GM21367 (cell line): ENCODE measurements around the gene PCDHA10.
"Not testable (repeated sequence)": the region's sequence is repeated elsewhere in the genome, so short reads cannot be mapped to it uniquely, and the experiment has no call there.

Experiments
- ATAC-seq: cut with Tn5 transposase; IDR thresholded peaks from one replicate; pipeline ENCODE4 v1.9.1; 2021; ENCODE audit not compliant: unreplicated experiment

PCDHA10 gene, protein sequence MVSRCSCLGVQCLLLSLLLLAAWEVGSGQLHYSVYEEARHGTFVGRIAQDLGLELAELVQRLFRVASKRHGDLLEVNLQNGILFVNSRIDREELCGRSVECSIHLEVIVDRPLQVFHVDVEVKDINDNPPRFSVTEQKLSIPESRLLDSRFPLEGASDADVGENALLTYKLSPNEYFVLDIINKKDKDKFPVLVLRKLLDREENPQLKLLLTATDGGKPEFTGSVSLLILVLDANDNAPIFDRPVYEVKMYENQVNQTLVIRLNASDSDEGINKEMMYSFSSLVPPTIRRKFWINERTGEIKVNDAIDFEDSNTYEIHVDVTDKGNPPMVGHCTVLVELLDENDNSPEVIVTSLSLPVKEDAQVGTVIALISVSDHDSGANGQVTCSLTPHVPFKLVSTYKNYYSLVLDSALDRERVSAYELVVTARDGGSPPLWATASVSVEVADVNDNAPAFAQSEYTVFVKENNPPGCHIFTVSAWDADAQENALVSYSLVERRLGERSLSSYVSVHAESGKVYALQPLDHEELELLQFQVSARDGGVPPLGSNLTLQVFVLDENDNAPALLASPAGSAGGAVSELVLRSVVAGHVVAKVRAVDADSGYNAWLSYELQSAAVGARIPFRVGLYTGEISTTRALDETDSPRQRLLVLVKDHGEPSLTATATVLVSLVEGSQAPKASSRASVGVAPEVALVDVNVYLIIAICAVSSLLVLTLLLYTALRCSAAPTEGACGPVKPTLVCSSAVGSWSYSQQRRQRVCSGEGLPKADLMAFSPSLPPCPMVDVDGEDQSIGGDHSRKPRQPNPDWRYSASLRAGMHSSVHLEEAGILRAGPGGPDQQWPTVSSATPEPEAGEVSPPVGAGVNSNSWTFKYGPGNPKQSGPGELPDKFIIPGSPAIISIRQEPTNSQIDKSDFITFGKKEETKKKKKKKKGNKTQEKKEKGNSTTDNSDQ

DNA sequence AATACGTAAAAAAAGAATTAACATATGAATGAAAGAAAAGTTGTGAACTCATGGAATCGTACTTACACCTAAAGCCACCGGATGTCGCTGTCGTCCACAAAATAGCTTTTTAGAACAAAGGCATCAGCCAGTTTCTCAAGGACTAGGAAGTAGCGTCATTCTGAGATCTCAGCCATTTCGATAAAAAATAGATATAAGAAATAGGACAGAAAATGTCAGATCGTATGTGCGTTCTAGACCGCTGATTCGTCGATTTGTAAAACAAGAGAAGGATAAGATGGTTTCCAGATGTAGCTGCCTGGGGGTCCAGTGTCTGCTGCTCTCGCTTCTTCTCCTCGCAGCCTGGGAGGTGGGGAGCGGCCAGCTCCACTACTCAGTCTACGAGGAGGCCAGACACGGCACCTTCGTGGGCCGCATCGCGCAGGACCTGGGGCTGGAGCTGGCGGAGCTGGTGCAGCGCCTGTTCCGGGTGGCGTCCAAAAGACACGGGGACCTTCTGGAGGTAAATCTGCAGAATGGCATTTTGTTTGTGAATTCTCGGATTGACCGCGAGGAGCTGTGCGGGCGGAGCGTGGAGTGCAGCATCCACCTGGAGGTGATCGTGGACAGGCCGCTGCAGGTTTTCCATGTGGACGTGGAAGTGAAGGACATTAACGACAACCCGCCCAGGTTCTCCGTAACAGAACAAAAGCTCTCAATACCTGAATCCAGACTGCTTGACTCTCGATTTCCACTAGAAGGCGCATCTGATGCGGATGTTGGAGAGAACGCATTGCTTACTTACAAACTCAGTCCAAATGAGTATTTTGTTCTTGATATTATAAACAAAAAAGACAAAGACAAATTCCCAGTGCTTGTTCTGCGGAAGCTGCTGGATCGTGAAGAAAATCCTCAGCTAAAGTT, at the start of gene PCDHA10:
PCDHA10 (plus strand) TSS at position 126 of the 903 bp plus-strand sequence; CDS start at position 278, 152 bp downstream.
- ATAC-seq: no peak

DNA sequence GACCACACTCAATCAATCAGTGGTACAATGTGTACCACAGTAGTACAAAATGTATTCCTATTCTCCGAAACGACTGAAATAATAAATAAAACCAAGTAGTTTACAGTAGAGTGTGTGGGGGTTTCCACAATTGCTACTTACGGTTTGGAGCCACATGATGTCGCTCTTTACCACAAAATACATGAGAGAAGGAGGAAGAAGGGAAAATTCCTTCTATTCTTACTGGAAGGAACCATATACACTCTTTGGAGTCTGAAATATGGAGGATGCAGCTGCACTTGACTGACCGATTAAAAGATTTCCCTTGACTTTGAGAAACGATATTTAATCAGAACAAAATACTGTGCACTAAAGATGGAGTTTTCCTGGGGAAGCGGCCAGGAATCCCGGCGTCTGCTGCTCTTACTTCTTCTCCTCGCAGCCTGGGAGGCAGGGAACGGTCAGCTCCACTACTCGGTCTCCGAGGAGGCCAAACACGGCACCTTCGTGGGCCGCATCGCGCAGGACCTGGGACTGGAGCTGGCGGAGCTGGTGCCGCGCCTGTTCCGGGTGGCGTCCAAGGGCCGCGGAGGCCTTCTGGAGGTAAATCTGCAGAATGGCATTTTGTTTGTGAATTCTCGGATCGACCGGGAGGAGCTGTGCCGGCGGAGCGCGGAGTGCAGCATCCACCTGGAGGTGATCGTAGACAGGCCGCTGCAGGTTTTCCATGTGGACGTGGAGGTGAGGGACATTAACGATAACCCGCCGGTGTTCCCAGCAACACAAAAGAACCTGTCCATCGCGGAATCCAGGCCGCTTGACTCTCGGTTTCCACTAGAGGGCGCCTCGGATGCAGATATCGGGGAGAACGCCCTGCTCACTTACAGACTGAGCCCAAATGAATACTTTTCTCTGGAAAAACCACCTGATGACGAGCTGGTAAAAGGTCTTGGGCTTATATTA, 48.6 kb upstream of the PCDHA10 start, which contains the start of gene PCDHA4:
PCDHA4 (plus strand) TSS at position 235 of the 942 bp plus-strand sequence.
- ATAC-seq: no peak

DNA sequence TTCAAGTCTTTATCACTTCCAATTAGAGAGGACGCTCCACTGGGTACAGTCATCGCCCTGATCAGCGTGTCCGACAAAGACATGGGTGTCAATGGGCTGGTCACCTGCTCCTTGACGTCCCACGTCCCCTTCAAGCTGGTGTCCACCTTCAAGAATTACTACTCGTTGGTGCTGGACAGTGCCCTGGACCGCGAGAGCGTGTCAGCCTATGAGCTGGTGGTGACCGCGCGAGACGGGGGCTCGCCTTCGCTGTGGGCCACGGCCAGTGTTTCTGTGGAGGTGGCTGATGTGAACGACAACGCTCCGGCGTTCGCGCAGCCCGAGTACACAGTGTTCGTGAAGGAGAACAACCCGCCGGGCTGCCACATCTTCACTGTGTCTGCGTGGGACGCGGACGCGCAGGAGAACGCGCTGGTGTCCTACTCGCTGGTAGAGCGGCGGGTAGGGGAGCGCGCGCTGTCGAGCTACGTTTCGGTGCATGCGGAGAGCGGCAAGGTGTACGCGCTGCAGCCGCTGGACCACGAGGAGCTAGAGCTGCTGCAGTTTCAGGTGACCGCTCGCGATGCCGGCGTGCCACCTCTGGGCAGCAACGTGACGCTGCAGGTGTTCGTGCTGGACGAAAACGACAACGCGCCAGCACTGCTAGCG, 47.3 kb upstream of the PCDHA10 start:
- not testable (repeated sequence) for ATAC-seq

DNA sequence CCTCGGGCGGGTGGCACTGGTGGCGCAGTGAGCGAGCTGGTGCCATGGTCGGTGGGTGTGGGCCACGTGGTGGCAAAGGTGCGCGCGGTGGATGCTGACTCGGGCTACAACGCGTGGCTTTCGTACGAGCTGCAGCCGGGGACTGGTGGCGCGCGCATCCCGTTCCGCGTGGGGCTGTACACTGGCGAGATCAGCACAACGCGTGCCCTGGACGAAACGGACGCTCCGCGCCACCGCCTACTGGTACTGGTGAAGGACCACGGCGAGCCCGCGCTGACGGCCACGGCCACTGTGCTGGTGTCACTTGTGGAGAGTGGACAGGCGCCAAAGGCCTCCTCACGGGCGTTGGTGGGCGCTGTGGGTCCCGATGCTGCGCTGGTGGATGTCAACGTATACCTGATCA, 46.8 kb upstream of the PCDHA10 start:
- no peak for ATAC-seq

DNA sequence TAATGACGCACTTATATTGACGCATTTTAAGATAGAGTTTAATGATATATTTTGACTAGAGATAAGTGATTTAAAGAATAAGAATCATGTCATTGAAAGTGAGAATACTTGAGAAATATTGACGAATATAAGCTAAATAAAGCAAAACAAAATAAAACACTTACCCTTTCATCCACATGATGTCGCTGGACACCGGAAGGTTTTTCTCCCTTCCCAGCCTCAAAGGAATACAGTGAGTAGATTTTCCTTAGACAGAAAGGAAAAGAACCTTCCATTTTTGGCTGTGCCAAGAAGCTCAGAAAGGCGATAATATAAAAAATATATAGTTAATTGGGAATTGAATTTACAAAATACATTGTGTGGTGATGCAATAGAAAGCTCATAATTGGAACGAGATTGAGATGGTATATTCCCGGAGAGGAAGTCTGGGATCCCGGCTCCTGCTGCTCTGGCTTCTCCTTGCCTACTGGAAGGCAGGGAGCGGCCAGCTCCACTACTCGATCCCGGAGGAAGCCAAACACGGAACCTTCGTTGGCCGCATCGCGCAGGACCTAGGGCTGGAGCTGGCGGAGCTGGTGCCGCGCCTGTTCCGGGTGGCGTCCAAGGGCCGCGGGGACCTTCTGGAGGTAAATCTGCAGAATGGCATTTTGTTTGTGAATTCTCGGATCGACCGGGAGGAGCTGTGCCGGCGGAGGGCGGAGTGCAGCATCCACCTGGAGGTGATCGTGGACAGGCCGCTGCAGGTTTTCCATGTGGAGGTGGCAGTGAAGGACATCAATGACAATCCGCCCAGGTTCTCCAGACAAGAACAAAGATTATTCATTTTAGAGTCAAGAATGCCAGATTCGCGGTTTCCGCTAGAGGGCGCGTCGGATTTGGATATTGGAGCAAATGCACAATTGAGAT, 34.1 kb upstream of the PCDHA10 start, which contains the start of gene PCDHA5:
PCDHA5 (plus strand) TSS at position 239 of the 906 bp plus-strand sequence.
- no peak for ATAC-seq

DNA sequence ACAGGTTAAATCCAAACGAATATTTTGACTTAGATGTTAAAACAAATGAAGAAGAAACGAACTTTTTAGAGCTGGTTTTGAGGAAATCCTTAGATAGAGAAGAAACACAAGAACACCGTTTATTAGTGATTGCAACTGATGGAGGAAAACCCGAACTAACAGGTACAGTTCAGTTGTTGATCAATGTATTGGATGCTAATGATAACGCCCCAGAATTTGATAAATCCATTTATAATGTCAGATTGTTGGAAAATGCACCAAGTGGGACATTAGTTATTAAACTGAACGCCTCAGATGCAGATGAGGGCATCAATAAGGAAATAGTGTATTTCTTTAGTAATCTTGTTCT, 33.4 kb upstream of the PCDHA10 start:
- ATAC-seq: no peak

DNA sequence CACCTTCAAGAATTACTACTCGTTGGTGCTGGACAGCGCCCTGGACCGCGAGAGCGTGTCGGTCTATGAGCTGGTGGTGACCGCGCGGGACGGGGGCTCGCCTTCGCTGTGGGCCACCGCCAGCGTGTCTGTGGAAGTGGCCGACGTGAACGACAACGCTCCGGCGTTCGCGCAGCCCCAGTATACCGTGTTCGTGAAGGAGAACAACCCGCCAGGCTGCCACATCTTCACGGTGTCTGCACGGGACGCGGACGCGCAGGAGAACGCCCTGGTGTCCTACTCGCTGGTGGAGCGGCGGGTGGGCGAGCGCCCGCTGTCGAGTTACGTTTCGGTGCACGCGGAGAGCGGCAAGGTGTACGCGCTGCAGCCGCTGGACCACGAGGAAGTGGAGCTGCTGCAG, 32.7 kb upstream of the PCDHA10 start:
- not testable (repeated sequence) for ATAC-seq

DNA sequence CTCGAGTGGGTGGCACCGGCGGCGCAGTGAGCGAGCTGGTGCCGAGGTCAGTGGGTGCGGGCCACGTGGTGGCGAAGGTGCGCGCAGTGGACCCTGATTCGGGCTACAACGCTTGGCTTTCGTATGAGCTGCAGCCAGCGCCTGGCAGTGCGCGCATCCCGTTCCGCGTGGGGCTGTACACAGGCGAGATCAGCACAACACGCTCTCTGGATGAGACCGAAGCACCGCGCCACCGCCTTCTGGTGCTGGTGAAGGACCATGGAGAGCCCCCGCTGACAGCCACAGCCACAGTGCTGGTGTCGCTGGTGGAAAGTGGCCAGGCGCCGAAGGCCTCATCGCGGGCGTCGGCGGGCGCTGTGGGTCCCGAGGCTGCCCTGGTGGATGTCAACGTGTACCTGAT, 32.2 kb upstream of the PCDHA10 start:
- ATAC-seq: no peak

DNA sequence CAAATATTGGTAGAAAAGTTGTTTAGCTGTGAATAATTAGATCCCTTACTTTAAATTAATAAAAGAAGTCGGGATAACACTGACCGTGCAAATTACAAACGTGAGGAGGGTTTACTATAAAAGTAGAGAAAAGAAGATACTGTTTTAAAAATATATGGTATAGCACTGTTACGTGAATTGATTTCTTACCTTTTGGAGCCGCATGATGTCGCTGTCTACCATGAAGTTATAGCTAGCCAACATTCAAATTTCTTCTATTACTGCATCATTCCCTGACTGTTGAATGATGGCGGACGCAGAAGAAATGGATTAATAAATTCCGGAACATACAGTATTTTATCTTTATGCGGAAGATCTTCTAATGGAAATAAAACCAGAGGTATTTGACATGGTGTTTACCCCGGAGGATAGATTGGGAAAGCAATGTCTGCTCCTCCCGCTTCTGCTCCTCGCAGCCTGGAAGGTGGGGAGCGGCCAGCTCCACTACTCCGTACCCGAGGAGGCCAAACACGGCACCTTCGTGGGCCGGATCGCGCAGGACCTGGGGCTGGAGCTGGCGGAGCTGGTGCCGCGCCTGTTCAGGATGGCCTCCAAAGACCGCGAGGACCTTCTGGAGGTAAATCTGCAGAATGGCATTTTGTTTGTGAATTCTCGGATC, 27.9 kb upstream of the PCDHA10 start, which contains the start of gene PCDHA6:
PCDHA6 (plus strand) TSS at position 257 of the 658 bp plus-strand sequence; CDS start at position 389, 132 bp downstream.
- ATAC-seq: no peak

DNA sequence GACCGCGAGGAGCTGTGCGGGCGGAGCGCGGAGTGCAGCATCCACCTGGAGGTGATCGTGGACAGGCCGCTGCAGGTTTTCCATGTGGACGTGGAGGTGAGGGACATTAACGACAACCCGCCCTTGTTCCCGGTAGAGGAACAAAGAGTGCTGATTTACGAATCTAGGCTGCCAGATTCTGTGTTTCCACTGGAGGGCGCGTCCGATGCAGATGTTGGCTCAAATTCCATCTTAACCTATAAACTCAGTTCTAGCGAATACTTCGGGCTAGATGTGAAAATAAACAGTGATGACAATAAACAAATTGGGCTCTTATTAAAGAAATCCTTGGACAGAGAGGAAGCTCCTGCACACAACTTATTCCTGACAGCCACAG, 27.3 kb upstream of the PCDHA10 start:
- no peak for ATAC-seq

DNA sequence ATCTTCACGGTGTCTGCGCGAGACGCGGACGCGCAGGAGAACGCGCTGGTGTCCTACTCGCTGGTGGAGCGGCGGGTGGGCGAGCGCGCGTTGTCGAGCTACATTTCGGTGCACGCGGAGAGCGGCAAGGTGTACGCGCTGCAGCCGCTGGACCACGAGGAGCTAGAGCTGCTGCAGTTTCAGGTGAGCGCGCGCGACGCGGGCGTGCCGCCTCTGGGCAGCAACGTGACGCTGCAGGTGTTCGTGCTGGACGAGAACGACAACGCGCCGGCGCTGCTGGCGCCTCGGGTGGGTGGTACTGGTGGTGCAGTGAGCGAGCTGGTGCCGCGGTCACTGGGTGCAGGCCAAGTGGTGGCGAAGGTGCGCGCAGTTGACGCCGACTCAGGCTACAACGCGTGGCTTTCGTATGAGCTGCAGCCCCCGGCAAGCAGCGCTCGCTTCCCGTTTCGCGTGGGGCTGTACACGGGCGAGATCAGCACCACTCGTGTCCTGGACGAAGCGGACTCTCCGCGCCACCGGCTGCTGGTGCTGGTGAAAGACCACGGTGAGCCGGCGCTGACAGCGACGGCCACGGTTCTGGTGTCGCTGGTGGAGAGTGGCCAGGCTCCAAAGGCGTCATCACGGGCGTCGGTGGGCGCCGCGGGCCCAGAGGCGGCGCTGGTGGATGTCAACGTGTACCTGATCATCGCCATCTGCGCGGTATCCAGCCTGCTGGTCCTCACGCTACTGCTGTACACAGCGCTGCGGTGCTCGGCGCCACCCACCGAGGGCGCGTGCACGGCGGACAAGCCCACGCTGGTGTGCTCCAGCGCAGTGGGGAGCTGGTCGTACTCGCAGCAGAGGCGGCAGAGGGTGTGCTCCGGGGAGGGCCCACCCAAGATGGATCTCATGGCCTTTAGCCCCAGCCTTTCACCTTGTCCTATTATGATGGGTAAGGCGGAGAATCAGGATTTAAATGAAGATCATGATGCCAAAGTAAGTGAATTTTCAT, 25.9 kb upstream of the PCDHA10 start:
- ATAC-seq: not testable (repeated sequence)

DNA sequence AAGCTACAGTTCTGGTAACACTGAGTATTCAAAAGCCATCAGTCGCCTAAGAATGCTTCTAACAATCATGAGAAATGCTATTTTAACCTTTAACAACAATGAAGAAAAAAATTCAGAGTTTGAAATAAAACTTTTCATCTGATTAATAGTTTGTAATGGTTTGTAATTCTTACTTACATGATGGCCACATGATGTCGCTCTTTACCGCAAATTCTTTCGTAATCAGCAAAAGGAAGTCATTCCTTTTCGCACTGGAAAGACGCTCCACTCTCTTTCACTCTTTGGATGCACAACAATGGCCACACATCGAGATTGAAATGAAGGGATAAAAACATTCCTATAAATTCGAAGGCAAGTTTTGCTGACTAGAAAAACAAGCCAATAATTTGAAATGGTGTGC, 21.7 kb upstream of the PCDHA10 start, which contains the start of gene PCDHA7:
PCDHA7 (plus strand) TSS at position 277 of the 400 bp plus-strand sequence; CDS start at position 392, 115 bp downstream.
- ATAC-seq: no peak

DNA sequence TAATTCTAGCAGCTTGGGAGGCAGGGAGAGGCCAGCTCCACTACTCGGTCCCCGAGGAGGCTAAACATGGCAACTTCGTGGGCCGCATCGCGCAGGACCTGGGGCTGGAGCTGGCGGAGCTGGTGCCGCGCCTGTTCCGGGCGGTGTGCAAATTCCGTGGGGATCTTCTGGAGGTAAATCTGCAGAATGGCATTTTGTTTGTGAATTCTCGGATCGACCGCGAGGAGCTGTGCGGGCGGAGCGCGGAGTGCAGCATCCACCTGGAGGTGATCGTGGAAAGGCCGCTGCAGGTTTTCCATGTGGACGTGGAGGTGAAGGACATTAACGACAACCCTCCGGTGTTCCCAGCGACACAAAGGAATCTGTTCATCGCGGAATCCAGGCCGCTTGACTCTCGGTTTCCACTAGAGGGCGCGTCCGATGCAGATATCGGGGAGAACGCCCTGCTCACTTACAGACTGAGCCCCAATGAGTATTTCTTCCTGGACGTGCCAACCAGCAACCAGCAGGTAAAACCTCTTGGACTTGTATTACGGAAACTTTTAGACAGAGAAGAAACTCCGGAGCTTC, 21.2 kb upstream of the PCDHA10 start:
- not testable (repeated sequence) for ATAC-seq

DNA sequence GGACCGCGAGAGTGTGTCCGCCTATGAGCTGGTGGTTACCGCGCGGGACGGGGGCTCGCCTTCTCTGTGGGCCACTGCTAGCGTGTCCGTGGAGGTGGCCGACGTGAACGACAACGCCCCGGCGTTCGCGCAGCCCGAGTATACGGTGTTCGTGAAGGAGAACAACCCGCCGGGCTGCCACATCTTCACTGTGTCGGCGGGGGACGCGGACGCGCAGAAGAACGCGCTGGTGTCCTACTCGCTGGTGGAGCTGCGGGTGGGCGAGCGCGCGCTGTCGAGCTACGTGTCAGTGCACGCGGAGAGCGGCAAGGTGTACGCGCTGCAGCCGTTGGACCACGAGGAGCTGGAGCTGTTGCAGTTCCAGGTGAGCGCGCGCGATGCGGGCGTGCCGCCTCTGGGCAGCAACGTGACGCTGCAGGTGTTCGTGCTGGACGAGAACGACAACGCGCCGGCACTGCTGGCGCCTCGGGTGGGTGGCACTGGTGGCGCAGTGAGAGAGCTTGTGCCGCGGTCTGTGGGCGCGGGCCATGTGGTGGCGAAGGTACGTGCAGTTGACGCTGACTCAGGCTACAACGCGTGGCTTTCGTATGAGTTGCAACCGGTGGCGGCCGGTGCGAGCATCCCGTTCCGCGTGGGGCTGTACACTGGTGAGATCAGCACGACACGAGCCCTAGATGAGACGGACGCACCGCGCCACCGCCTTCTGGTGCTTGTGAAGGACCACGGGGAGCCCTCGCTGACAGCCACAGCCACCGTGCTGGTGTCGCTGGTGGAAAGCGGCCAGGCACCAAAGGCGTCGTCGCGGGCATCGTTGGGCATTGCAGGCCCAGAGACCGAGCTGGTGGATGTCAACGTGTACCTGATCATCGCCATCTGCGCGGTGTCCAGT, 19.8 kb upstream of the PCDHA10 start:
- no peak for ATAC-seq
